Measurements from ENCODE around the gene NANOS1.
A peak's percentile ranks its signal among the peaks of the same experiment; 100 is the strongest.
"Not testable (repeated sequence)": the region's sequence is repeated elsewhere in the genome, so short reads cannot be mapped to it uniquely, and the experiment has no call there.

NANOS1 gene

GRCh38 chr10:119007211-119007574, 22.3 kb upstream of the NANOS1 start:
- no peak for DNase-seq (ENCODE audit: low read depth in 2 of 2)

- no peak for DNase-seq (ENCODE audit: low read depth in 2 of 2)
Observed at GRCh38 chr10:119020627-119020946, 8.9 kb upstream of the NANOS1 start.

- no peak for DNase-seq (ENCODE audit: low read depth in 2 of 2)
Observed at GRCh38 chr10:119022846-119023552, 6.5 kb upstream of the NANOS1 start.

- no peak for DNase-seq (ENCODE audit: low read depth in 2 of 2)
Observed at GRCh38 chr10:119023553-119023868, 6.0 kb upstream of the NANOS1 start.

- DNase-seq (ENCODE audit: low read depth in 2 of 2): no peak
Observed at GRCh38 chr10:119024882-119025281, 4.6 kb upstream of the NANOS1 start.

GRCh38 chr10:119025336-119025735, 4.2 kb upstream of the NANOS1 start:
- DNase-seq (ENCODE audit: low read depth in 2 of 2): no peak

GRCh38 chr10:119025776-119026175, 3.7 kb upstream of the NANOS1 start:
- DNase-seq (ENCODE audit: low read depth in 2 of 2): no peak

- no peak for DNase-seq (ENCODE audit: low read depth in 2 of 2)
Observed at GRCh38 chr10:119026301-119027110, 3.0 kb upstream of the NANOS1 start.

- not testable (repeated sequence) for DNase-seq (ENCODE audit: low read depth in 2 of 2)
Observed at GRCh38 chr10:119028445-119028899, 1.0 kb upstream of the NANOS1 start.

- DNase-seq (ENCODE audit: low read depth in 2 of 2): peak; percentile 57 to 58
Observed at GRCh38 chr10:119028900-119029612, 458 bp upstream of the NANOS1 start.

GRCh38 chr10:119030421-119031250, 1.1 kb downstream of the NANOS1 start:
- no peak for DNase-seq (ENCODE audit: low read depth in 2 of 2)

- no peak for DNase-seq (ENCODE audit: low read depth in 2 of 2)
Observed at GRCh38 chr10:119031496-119032059, 2.1 kb downstream of the NANOS1 start.

- no peak for DNase-seq (ENCODE audit: low read depth in 2 of 2)
Observed at GRCh38 chr10:119039161-119039560, 9.6 kb downstream of the NANOS1 start.

- no peak for DNase-seq (ENCODE audit: low read depth in 2 of 2)
Observed at GRCh38 chr10:119041326-119041725, 11.8 kb downstream of the NANOS1 start.

GRCh38 chr10:119042169-119042568, 12.7 kb downstream of the NANOS1 start:
- no peak for DNase-seq (ENCODE audit: low read depth in 2 of 2)

GRCh38 chr10:119045561-119045960, 16.0 kb downstream of the NANOS1 start:
- no peak for DNase-seq (ENCODE audit: low read depth in 2 of 2)

- DNase-seq (ENCODE audit: low read depth in 2 of 2): no peak
Observed at GRCh38 chr10:119049361-119049760, 19.8 kb downstream of the NANOS1 start.

- DNase-seq (ENCODE audit: low read depth in 2 of 2): no peak
Observed at GRCh38 chr10:119049777-119050176, 20.3 kb downstream of the NANOS1 start.

- no peak for DNase-seq (ENCODE audit: low read depth in 2 of 2)
Observed at GRCh38 chr10:119051775-119052174, 22.3 kb downstream of the NANOS1 start.

GRCh38 chr10:119055472-119055871, 26.0 kb downstream of the NANOS1 start:
- no peak for DNase-seq (ENCODE audit: low read depth in 2 of 2)

- DNase-seq (ENCODE audit: low read depth in 2 of 2): no peak
Observed at GRCh38 chr10:119058010-119058409, 28.5 kb downstream of the NANOS1 start.

- no peak for DNase-seq (ENCODE audit: low read depth in 2 of 2)
Observed at GRCh38 chr10:119059557-119059956, 30.0 kb downstream of the NANOS1 start.

Measured in stimulated activated CD8-positive, alpha-beta memory T cell treated with anti-CD3 and anti-CD28 coated beads, Interleukin-7, amount 100 ng/mL, for 1 hour (primary cell).